Ascending aorta (tissue), 2 donors: ENCODE measurements around the gene NLGN4X. TPM values are rescaled to one million over a fixed set of nuclear protein-coding genes. Genes with fewer than 3 reads are reported as not detected.

Experiments
- DNase-seq, 2 donors: peaks; one replicate each; pipeline ENCODE4 v3.0.0-alpha.2; 2019; ENCODE audit warnings: low spot score in 2 of 2
- H3K27ac ChIP-seq, 2 donors: fragments of 200-600 bp; sonication (generic); one replicate each; pipeline ENCODE4 v1.5.1; 2016 to 2017; ENCODE audit warnings: mild to moderate bottlenecking in 1 of 2
- H3K27me3 ChIP-seq: fragments of 200-600 bp; sonication (generic); one replicate; pipeline ENCODE4 v1.5.1; 2017
- H3K36me3 ChIP-seq, 2 donors: fragments of 200-600 bp; sonication (generic); one replicate each; pipeline ENCODE4 v1.5.1; 2016
- H3K4me1 ChIP-seq, 2 donors: fragments of 200-600 bp; sonication (generic); one replicate each; pipeline ENCODE4 v1.5.1; 2016 to 2017; ENCODE audit warnings: mild to moderate bottlenecking in 1 of 2
- H3K4me3 ChIP-seq, 2 donors: fragments of 200-600 bp; sonication (generic); one replicate each; pipeline ENCODE4 v1.5.1; 2016 to 2017; ENCODE audit warnings: mild to moderate bottlenecking in 1 of 2
- H3K9me3 ChIP-seq, 2 donors: fragments of 200-600 bp; sonication (generic); one replicate each; pipeline ENCODE4 v1.5.1; 2016
- CTCF ChIP-seq, 3 experiments: fragments of 200-600 bp in 2 of 3; fragments of 450-650 bp in 1 of 3; sonication (generic) in 2 of 3; IDR thresholded peaks; one replicate each; pipeline ENCODE4 v1.5.1; 2016 to 2019; ENCODE audit warnings: antibody characterized with exemption in 3 of 3, mild to moderate bottlenecking in 1 of 3, moderate library complexity in 1 of 3
- intact Hi-C: fragments of 100-400 bp; cut with DNase I; formaldehyde crosslinking; loops from one replicate; pipeline ENCODE4 v1.15.1; 2023
- total RNA-seq: library from RNA; depleted of rRNA; stranded (reverse); fragments of >200 nt; gene quantifications from one replicate; pipeline ENCODE4 v1.1.0, GENCODE V29; 2016

Gene NLGN4X
- total RNA-seq, 1 donor from 2014 or later = 1.4 TPM

- no peak for TF ChIP-seq CTCF (IDR thresholded peaks at IDR 0.05)
- no peaks in the 10 kb centered on the region for H3K27me3 ChIP-seq
- intact Hi-C loops = no loop called here
These were observed 76.7 kb downstream of the NLGN4X start for GRCh38 chrX:6151971-6152370.

GRCh38 chrX:6149060-6149872 lies 79.4 kb downstream of the NLGN4X start:
- no peaks in the 10 kb centered on the region for H3K4me1 ChIP-seq
- H3K27me3 ChIP-seq = no peaks in the 10 kb centered on the region
- DNase-seq = no peak
- no peaks in the 10 kb centered on the region for H3K9me3 ChIP-seq
- no peak for TF ChIP-seq CTCF (IDR thresholded peaks at IDR 0.05)
- intact Hi-C loops = no loop called here
- H3K36me3 ChIP-seq = no peaks in the 10 kb centered on the region
- H3K4me3 ChIP-seq = no peak overlapping the region
- H3K27ac ChIP-seq = no peak overlapping the region

More at GRCh38 chrX:6151971-6152370, 76.7 kb downstream of the NLGN4X start:
- Histone ChIP-seq H3K4me1 (no peaks in the 10 kb centered on the region), H3K27ac (no peak overlapping the region), H3K9me3 (no peaks in the 10 kb centered on the region), H3K36me3 (no peaks in the 10 kb centered on the region), H3K4me3 (no peak overlapping the region)
- no peak for DNase-seq

- no peaks in the 10 kb centered on the region for H3K36me3 ChIP-seq
- H3K9me3 ChIP-seq = no peaks in the 10 kb centered on the region
- no peak for DNase-seq
- no peak for TF ChIP-seq CTCF (IDR thresholded peaks at IDR 0.05)
- intact Hi-C loops = no loop called here
- no peak overlapping the region for H3K27ac ChIP-seq
- H3K4me3 ChIP-seq = no peak overlapping the region
- H3K4me1 ChIP-seq = no peaks in the 10 kb centered on the region
- H3K27me3 ChIP-seq = no peaks in the 10 kb centered on the region
These were observed 94.4 kb downstream of the NLGN4X start for GRCh38 chrX:6134255-6134654.

- intact Hi-C loops = no loop called here
- DNase-seq = no peak
- H3K27me3 ChIP-seq = no peaks in the 10 kb centered on the region
- H3K4me3 ChIP-seq = no peak overlapping the region
- H3K36me3 ChIP-seq = no peaks in the 10 kb centered on the region
- no peaks in the 10 kb centered on the region for H3K4me1 ChIP-seq
- H3K27ac ChIP-seq = no peak overlapping the region
- no peak for TF ChIP-seq CTCF (IDR thresholded peaks at IDR 0.05)
- H3K9me3 ChIP-seq = no peaks in the 10 kb centered on the region
These were observed 95.7 kb downstream of the NLGN4X start for GRCh38 chrX:6132970-6133369.

GRCh38 chrX:6131287-6131686 lies 97.4 kb downstream of the NLGN4X start:
- H3K4me3 ChIP-seq = no peak overlapping the region
- no peaks in the 10 kb centered on the region for H3K9me3 ChIP-seq
- TF ChIP-seq CTCF (IDR thresholded peaks at IDR 0.05) = no peak
- H3K4me1 ChIP-seq = no peaks in the 10 kb centered on the region
- intact Hi-C loops = no loop called here
- no peaks in the 10 kb centered on the region for H3K27me3 ChIP-seq
- no peak overlapping the region for H3K27ac ChIP-seq
- no peak for DNase-seq
- H3K36me3 ChIP-seq = no peaks in the 10 kb centered on the region
